NCI-H187 treated with DMSO at 0.1 percent for 48 hours (cell line): Measurements from ENCODE around the gene CLVS2.

Experiments
- DNase-seq: peaks from one replicate; lab custom pipeline; 2025; lab: John Stamatoyannopoulos, UW

Gene CLVS2

DNA sequence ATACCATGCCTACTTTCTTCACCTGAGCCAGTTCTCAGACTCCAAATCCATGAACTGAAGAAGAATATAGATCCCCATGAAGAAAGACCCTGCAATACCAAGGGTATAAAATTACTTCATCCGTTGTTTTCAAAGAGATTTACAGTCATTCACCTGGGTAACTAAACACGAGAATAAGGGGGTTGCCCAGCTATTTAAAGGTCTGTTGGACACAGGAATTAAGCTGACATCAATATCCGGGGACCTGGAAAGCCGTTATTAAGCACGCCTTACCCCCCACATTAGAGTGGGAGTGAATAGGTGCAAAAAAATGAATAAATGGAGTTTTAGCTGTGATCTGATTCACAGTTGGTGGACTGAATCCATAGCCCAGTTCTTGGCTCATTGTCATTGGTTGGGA is 28.9 kb downstream of the CLVS2 start:
- DNase-seq = no peak

DNA sequence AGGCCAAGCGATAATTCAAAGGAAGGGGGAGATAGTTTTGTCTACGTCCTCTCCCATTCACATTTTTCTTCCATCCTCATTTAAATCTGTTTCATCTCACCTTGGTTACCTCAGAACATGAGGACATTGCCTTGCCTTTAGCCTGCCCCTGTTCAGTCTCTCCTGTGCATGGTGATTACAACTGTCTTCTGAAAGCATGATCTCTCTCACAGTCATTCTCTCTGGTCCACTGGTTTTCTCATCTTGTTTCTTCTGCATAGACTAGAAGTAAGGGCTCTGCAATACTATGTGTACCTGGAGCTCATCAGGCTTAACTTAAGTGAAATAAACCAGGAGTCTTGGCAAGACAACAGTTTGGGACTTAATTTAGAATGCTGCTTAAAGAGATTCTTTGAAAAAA is 31.4 kb downstream of the CLVS2 start:
- DNase-seq = no peak

- DNase-seq = no peak
Measured at GRCh38 chr6:123028263-123028662, 32.2 kb downstream of the CLVS2 start.

DNA sequence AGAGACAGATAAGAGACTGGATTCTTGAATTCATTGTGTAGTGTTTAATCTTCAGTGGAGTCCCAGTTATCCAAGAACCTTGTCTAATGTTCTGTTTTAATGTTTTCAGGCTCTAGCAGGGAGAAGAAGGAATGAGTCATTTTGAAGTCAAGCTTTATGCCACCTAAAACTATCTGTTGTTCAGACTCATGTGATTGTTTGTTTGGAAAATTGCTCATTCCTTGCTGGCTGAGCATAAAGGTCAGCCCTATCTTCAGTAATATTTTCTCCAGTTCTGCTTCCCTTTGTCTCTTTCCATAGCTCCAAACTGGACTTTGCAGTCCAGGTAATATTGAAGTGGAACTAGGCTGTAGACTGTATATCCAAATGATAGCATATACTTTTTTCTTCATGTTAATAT is 34.2 kb downstream of the CLVS2 start:
- no peak for DNase-seq

DNA sequence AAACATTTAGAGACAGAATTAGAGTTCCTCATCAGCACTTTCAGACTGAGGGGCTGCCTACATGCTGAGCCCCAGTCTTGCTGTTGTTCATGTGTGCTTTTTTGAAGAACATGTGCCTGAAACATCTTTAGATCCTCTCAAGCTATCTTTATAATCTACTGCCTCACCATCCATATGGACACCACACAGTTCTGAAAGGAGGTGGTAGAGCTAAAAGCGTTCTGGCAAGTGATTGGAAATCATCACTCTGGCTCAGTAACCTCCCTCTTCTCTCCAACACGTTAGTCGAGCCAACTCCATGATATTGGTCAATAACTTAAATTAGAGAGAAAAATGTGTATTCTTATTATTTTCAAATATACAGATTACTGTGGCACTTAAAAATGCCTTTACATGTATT is 40.6 kb downstream of the CLVS2 start:
- DNase-seq = no peak

GRCh38 chr6:123039431-123039830 is 43.4 kb downstream of the CLVS2 start:
- no peak for DNase-seq

DNA sequence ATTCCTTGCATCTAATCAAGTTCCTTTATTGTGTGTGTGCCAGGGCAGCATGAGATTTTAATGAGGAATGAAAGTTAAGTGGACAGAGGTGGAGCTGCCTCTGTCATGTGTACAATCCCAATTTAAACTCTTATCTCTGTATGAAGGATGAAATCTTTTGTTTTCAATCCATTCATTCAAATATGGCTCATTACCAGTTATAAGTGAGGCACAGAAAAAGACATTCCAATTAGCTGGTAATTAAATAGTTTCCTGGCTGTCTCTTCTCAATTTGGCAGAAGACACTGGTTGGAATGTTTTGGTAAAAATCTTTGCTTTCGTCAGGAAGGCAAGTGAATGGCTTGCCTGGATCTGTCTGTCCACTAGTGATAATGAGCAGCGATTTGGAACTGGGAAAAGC is 46.4 kb downstream of the CLVS2 start:
- no peak for DNase-seq

- DNase-seq = no peak
Measured at GRCh38 chr6:123044341-123044860, 48.4 kb downstream of the CLVS2 start.

- DNase-seq = no peak
Measured at GRCh38 chr6:123053602-123054225, 57.7 kb downstream of the CLVS2 start.

- DNase-seq = no peak
Measured at GRCh38 chr6:123055256-123055655, 59.2 kb downstream of the CLVS2 start.

DNA sequence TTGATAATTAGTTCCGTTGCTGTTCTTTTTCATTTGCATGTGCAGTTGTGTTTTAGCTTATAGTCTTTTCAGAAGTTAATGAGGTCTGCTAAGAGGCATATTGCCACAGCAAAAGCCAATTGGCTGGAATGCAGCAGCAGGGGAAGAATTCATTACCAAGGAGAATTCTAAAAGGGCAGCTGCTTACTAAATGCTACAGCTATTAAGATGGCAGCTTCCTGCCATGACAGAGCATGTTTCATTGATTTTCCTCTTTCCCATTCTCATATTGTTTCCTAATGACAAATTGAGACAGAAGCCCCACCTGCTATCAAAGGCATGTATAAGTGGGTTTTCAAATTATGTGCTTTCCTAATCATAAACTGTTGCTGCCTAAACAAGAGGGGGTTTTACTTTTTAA is 66.6 kb downstream of the CLVS2 start:
- DNase-seq = no peak

GRCh38 chr6:123064038-123064437 is 68.0 kb downstream of the CLVS2 start:
- no peak for DNase-seq

DNA sequence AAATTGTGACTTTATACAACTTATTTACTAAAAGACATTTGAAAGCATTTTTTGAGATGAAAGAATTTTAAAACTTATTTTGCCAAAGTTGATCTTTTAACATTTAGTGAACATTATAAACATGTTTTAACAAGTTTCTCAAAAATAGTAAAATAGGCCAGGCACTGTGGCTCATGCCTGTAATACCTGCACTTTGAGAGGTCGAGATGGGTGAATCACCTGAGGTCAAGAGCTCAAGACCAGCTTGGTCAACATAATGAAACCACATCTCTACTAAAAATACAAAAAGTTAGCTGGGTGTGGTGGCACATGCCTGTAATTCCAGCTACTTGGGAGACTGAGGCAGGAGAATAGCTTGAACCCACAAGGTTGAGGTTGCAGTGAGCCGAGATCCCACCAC is 78.6 kb downstream of the CLVS2 start:
- DNase-seq = no peak

- no peak for DNase-seq
Measured at GRCh38 chr6:123085403-123085802, 89.4 kb downstream of the CLVS2 start.

DNA sequence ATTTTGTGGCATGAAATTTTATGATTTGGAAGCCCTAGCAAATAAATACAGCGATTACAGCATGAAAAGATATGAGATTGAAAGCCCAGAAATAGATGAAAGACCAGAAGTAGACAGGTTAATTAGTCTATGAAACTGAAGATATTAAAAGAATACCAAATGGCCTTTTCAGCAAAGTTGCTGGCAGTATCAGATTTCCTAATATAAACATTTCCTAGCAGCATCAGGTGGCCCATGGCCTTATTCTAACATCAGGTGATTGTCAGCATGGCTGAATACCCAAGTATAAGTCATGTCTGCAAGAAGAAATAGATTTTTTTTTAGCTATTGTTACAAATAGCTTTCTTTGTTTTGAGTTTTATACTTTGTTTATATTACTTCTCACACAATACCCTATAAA is 93.2 kb downstream of the CLVS2 start:
- DNase-seq = no peak

- DNase-seq = no peak
Measured at GRCh38 chr6:123091091-123091895, 95.3 kb downstream of the CLVS2 start.

- no peak for DNase-seq
Measured at GRCh38 chr6:123091896-123092271, 95.8 kb downstream of the CLVS2 start.

GRCh38 chr6:123094795-123095194 is 98.8 kb downstream of the CLVS2 start:
- no peak for DNase-seq

DNA sequence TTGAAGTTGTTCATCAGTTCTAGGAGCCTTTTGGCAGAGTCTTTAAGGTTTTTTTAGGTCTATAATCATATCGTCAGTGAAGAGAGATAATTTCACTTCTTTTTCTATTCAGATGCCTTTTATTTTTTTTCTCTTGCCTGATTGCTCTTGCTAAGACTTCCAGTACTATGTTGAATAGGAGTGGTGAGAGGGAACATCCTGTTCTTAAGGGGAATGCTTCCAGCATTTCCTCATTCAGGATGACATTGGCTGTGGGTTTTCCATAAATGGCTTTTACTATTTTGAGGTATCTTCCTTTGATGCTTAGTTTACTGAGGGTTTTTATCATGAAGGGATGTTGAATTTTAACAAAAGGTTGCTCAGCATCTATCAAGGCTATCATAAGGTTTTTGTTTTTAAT is 109.5 kb downstream of the CLVS2 start:
- DNase-seq = no peak

GRCh38 chr6:123116370-123116769 is 120.3 kb downstream of the CLVS2 start:
- no peak for DNase-seq

GRCh38 chr6:123117145-123117908 is 121.3 kb downstream of the CLVS2 start:
- no peak for DNase-seq

GRCh38 chr6:123118811-123119210 is 122.8 kb downstream of the CLVS2 start:
- peak; percentile 31 for DNase-seq
